Measurements from ENCODE around the gene WWOX. TPM values are rescaled to one million over a fixed set of nuclear protein-coding genes. Genes with fewer than 3 reads are reported as not detected.

Gene WWOX
- total RNA-seq, 1 experiment from 2014 or later = 15.6 TPM

- Histone ChIP-seq H2BK20ac (ENCODE audit: low read depth, low read length, poor library complexity, severe bottlenecking) (no peak overlapping the region), H2BK15ac (ENCODE audit: low read depth, low read length) (no peak overlapping the region), H3K4me1 (ENCODE audit: insufficient read depth, low read length) (no peaks in the 10 kb centered on the region), H3K4ac (ENCODE audit: low read depth, low read length) (no peak overlapping the region), H3K79me2 (ENCODE audit: insufficient read depth, low read length) (peaks cover 2% of the 10 kb centered on the region; the same call in 1 of the 2 replicates), H3K23me2 (ENCODE audit: insufficient read length, low read depth, low read length, poor library complexity, severe bottlenecking) (no peaks in the 10 kb centered on the region), H4K5ac (ENCODE audit: insufficient read length, low read depth, low read length) (no peak overlapping the region), H2BK12ac (ENCODE audit: insufficient read length, low read depth, low read length) (no peak overlapping the region), H2AFZ (ENCODE audit: low read length) (no peak overlapping the region), H3K56ac (ENCODE audit: insufficient read length, low read depth, low read length) (no peak overlapping the region), H3K23ac (ENCODE audit: insufficient read length, low read depth, low read length) (no peak overlapping the region), H2AK5ac (ENCODE audit: insufficient read length, low read length) (no peak overlapping the region), H3K14ac (ENCODE audit: insufficient read depth, low read length) (no peak overlapping the region), H3K27me3 (ENCODE audit: insufficient read depth, low read length) (no peaks in the 10 kb centered on the region), H3K27ac (ENCODE audit: insufficient read length, low read depth, low read length) (no peak overlapping the region), H2BK120ac (ENCODE audit: low read depth, low read length, poor library complexity, severe bottlenecking) (no peak overlapping the region), H4K8ac (replicated peaks; ENCODE audit: insufficient read length, low read depth, low read length) (no peak overlapping the region), H3K18ac (ENCODE audit: insufficient read length, low read depth, low read length) (no peak overlapping the region), H3K9ac (ENCODE audit: extremely low read depth, insufficient read length, low read length) (no peak overlapping the region), H3T11ph (ENCODE audit: low read length) (no peak overlapping the region), H3K79me1 (ENCODE audit: insufficient read depth, low read depth, low read length, poor library complexity, severe bottlenecking) (no peaks in the 10 kb centered on the region), H4K20me1 (ENCODE audit: control insufficient read depth, insufficient read depth, insufficient read length) (peaks cover 4% of the 10 kb centered on the region), H3K9me3 (ENCODE audit: control insufficient read depth, low read depth, low read length) (no peaks in the 10 kb centered on the region), H2BK5ac (ENCODE audit: insufficient read length, low read length) (no peak overlapping the region), H4K91ac (ENCODE audit: insufficient read length, low read depth, low read length) (no peak overlapping the region), H3K4me2 (ENCODE audit: insufficient read depth, insufficient read length, low read length) (no peak overlapping the region)
- TF ChIP-seq, protein P1, sequence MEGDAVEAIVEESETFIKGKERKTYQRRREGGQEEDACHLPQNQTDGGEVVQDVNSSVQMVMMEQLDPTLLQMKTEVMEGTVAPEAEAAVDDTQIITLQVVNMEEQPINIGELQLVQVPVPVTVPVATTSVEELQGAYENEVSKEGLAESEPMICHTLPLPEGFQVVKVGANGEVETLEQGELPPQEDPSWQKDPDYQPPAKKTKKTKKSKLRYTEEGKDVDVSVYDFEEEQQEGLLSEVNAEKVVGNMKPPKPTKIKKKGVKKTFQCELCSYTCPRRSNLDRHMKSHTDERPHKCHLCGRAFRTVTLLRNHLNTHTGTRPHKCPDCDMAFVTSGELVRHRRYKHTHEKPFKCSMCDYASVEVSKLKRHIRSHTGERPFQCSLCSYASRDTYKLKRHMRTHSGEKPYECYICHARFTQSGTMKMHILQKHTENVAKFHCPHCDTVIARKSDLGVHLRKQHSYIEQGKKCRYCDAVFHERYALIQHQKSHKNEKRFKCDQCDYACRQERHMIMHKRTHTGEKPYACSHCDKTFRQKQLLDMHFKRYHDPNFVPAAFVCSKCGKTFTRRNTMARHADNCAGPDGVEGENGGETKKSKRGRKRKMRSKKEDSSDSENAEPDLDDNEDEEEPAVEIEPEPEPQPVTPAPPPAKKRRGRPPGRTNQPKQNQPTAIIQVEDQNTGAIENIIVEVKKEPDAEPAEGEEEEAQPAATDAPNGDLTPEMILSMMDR (conservative IDR thresholded peaks at IDR 0.05) = no peak
- Mint-ChIP-seq H3K27me3 (ENCODE audit: low read depth) (no peaks in the 10 kb centered on the region), H3K27ac (no peak overlapping the region), H3K4me3 (no peak overlapping the region), H3K4me1 (peaks cover 17% of the 10 kb centered on the region in 2 experiments), H3K9me3 (no peaks in the 10 kb centered on the region), H3K36me3 (ENCODE audit: insufficient read depth in 1 of 3, low read depth in 3 of 3) (no peaks in the 10 kb centered on the region)
- no CpG with 5 or more reads among the region's 7 CpGs for WGBS (ENCODE audit: extremely low coverage, insufficient read length, low lambda C conversion rate)
- no peak for DNase-seq
Observed at GRCh38 chr16:78200023-78200389, 100.6 kb downstream of the WWOX start.
